HG02610 (cell line): ENCODE results near the gene CDK6.

Experiments used
- ATAC-seq: cut with Tn5 transposase; IDR thresholded peaks from one replicate; pipeline ENCODE4 v1.9.1; 2021; ENCODE audit warnings: mild to moderate bottlenecking, moderate library complexity; ENCODE audit not compliant: unreplicated experiment

Gene CDK6

GRCh38 chr7:92827464-92828120 lies 8.8 kb downstream of the CDK6 start:
- no peak for ATAC-seq

GRCh38 chr7:92826258-92826938 lies 10.0 kb downstream of the CDK6 start:
- ATAC-seq: no peak

- no peak for ATAC-seq
These were observed 11.4 kb downstream of the CDK6 start for GRCh38 chr7:92824901-92825480.

GRCh38 chr7:92824450-92824849 lies 11.9 kb downstream of the CDK6 start:
- ATAC-seq: no peak

- no peak for ATAC-seq
These were observed 13.3 kb downstream of the CDK6 start for GRCh38 chr7:92823042-92823441.

- ATAC-seq: no peak
These were observed 16.2 kb downstream of the CDK6 start for GRCh38 chr7:92820191-92820590.

GRCh38 chr7:92817398-92817797 lies 19.0 kb downstream of the CDK6 start:
- ATAC-seq: no peak

- no peak for ATAC-seq
These were observed 21.0 kb downstream of the CDK6 start for GRCh38 chr7:92815412-92815811.

GRCh38 chr7:92813390-92814024 lies 22.9 kb downstream of the CDK6 start:
- peak; percentile 76 for ATAC-seq

GRCh38 chr7:92811158-92811557 lies 25.2 kb downstream of the CDK6 start:
- ATAC-seq: no peak

- peak; percentile 64 for ATAC-seq
These were observed 26.4 kb downstream of the CDK6 start for GRCh38 chr7:92809760-92810573.

GRCh38 chr7:92809397-92809759 lies 27.0 kb downstream of the CDK6 start:
- peak; percentile 18 for ATAC-seq

- no peak for ATAC-seq
These were observed 27.7 kb downstream of the CDK6 start for GRCh38 chr7:92808635-92809034.

- ATAC-seq: no peak
These were observed 28.4 kb downstream of the CDK6 start for GRCh38 chr7:92808006-92808405.

GRCh38 chr7:92806496-92806895 lies 29.9 kb downstream of the CDK6 start:
- ATAC-seq: no peak

GRCh38 chr7:92802406-92802805 lies 34.0 kb downstream of the CDK6 start:
- no peak for ATAC-seq

- ATAC-seq: peak; percentile 53
These were observed 36.7 kb downstream of the CDK6 start for GRCh38 chr7:92799446-92800211.

GRCh38 chr7:92798517-92799249 lies 37.7 kb downstream of the CDK6 start:
- no peak for ATAC-seq

- peak; percentile 44 for ATAC-seq
These were observed 38.7 kb downstream of the CDK6 start for GRCh38 chr7:92797693-92798092.

GRCh38 chr7:92797284-92797683 lies 39.1 kb downstream of the CDK6 start:
- peak; percentile 24 for ATAC-seq
